KOPT-K1 (cell line): ENCODE measurements around the gene MAGEA4.
"Not testable (repeated sequence)": the region's sequence is repeated elsewhere in the genome, so short reads cannot be mapped to it uniquely, and the experiment has no call there.

Source experiments
- H3K27ac ChIP-seq: fragments of 200-600 bp; sonication (generic); 2 replicates; pipeline ENCODE4 v1.5.1; 2016; ENCODE audit warnings: antibody characterized with exemption, mild to moderate bottlenecking, low read depth, low read length; ENCODE audit not compliant: poor library complexity, severe bottlenecking
- H3K36me3 ChIP-seq: fragments of 200-600 bp; sonication (generic); 2 replicates; pipeline ENCODE4 v1.5.1; 2017; ENCODE audit warnings: antibody characterized with exemption, mild to moderate bottlenecking, low read length, moderate library complexity; ENCODE audit not compliant: insufficient read depth
- H3K9me3 ChIP-seq: fragments of 200-600 bp; sonication (generic); 2 replicates; pipeline ENCODE4 v1.5.1; 2017; ENCODE audit warnings: antibody characterized with exemption, low read length, mild to moderate bottlenecking; ENCODE audit not compliant: insufficient read depth, poor library complexity, severe bottlenecking

MAGEA4 gene

GRCh38 chrX:151918736-151919135 is 6.0 kb downstream of the MAGEA4 start:
- H3K9me3 ChIP-seq: not testable (repeated sequence)

GRCh38 chrX:151919610-151920009 is 6.9 kb downstream of the MAGEA4 start:
- Histone ChIP-seq H3K36me3 (no peaks in the 10 kb centered on the region), H3K9me3 (no peaks in the 10 kb centered on the region), H3K27ac (no peak overlapping the region)

More at GRCh38 chrX:151918736-151919135, 6.0 kb downstream of the MAGEA4 start:
- not testable (repeated sequence) for H3K36me3 ChIP-seq, H3K27ac ChIP-seq

GRCh38 chrX:151920101-151920500 is 7.4 kb downstream of the MAGEA4 start:
- H3K36me3 ChIP-seq: no peaks in the 10 kb centered on the region
- no peaks in the 10 kb centered on the region for H3K9me3 ChIP-seq
- no peak overlapping the region for H3K27ac ChIP-seq

- no peak overlapping the region for H3K27ac ChIP-seq
- no peaks in the 10 kb centered on the region for H3K9me3 ChIP-seq
- H3K36me3 ChIP-seq: no peaks in the 10 kb centered on the region
Measured at GRCh38 chrX:151920530-151920929, 7.8 kb downstream of the MAGEA4 start.

- H3K36me3 ChIP-seq: no peaks in the 10 kb centered on the region
Measured at GRCh38 chrX:151921292-151921691, 8.6 kb downstream of the MAGEA4 start.

GRCh38 chrX:151921866-151922265 is 9.2 kb downstream of the MAGEA4 start:
- no peaks in the 10 kb centered on the region for H3K36me3 ChIP-seq
- H3K9me3 ChIP-seq: no peaks in the 10 kb centered on the region
- no peak overlapping the region for H3K27ac ChIP-seq

More at GRCh38 chrX:151921292-151921691, 8.6 kb downstream of the MAGEA4 start:
- no peaks in the 10 kb centered on the region for H3K9me3 ChIP-seq
- no peak overlapping the region for H3K27ac ChIP-seq

- H3K9me3 ChIP-seq: no peaks in the 10 kb centered on the region
- no peaks in the 10 kb centered on the region for H3K36me3 ChIP-seq
- no peak overlapping the region for H3K27ac ChIP-seq
Measured at GRCh38 chrX:151922692-151923091, 10.0 kb downstream of the MAGEA4 start.

GRCh38 chrX:151923648-151924047 is 11.0 kb downstream of the MAGEA4 start:
- no peak overlapping the region for H3K27ac ChIP-seq
- no peaks in the 10 kb centered on the region for H3K36me3 ChIP-seq
- H3K9me3 ChIP-seq: no peaks in the 10 kb centered on the region

GRCh38 chrX:151929126-151929525 is 16.4 kb downstream of the MAGEA4 start:
- Histone ChIP-seq H3K36me3 (no peaks in the 10 kb centered on the region), H3K9me3 (no peaks in the 10 kb centered on the region), H3K27ac (no peak overlapping the region)

- no peaks in the 10 kb centered on the region for H3K36me3 ChIP-seq
- H3K9me3 ChIP-seq: no peaks in the 10 kb centered on the region
- H3K27ac ChIP-seq: no peak overlapping the region
Measured at GRCh38 chrX:151935358-151935757, 22.7 kb downstream of the MAGEA4 start.

- Histone ChIP-seq H3K9me3 (no peaks in the 10 kb centered on the region), H3K27ac (no peak overlapping the region), H3K36me3 (no peaks in the 10 kb centered on the region)
Measured at GRCh38 chrX:151938172-151938571, 25.5 kb downstream of the MAGEA4 start.

- H3K36me3 ChIP-seq: no peaks in the 10 kb centered on the region
- no peaks in the 10 kb centered on the region for H3K9me3 ChIP-seq
- no peak overlapping the region for H3K27ac ChIP-seq
Measured at GRCh38 chrX:151954730-151955129, 42.0 kb downstream of the MAGEA4 start.

GRCh38 chrX:151958101-151958500 is 45.4 kb downstream of the MAGEA4 start:
- no peak overlapping the region for H3K27ac ChIP-seq

GRCh38 chrX:151962034-151962433 is 49.3 kb downstream of the MAGEA4 start:
- Histone ChIP-seq H3K27ac (no peak overlapping the region), H3K9me3 (no peaks in the 10 kb centered on the region), H3K36me3 (no peaks in the 10 kb centered on the region)

More at GRCh38 chrX:151958101-151958500, 45.4 kb downstream of the MAGEA4 start:
- Histone ChIP-seq H3K36me3 (no peaks in the 10 kb centered on the region), H3K9me3 (no peaks in the 10 kb centered on the region)

GRCh38 chrX:151966236-151966635 is 53.5 kb downstream of the MAGEA4 start:
- Histone ChIP-seq H3K36me3 (no peaks in the 10 kb centered on the region), H3K27ac (no peak overlapping the region), H3K9me3 (no peaks in the 10 kb centered on the region)

- Histone ChIP-seq H3K36me3 (no peaks in the 10 kb centered on the region), H3K9me3 (no peaks in the 10 kb centered on the region), H3K27ac (no peak overlapping the region)
Measured at GRCh38 chrX:151970027-151970426, 57.3 kb downstream of the MAGEA4 start.

GRCh38 chrX:151970661-151971060 is 58.0 kb downstream of the MAGEA4 start:
- Histone ChIP-seq H3K9me3 (no peaks in the 10 kb centered on the region), H3K36me3 (no peaks in the 10 kb centered on the region), H3K27ac (no peak overlapping the region)
